K562 (cell line): ENCODE results near the gene ARHGEF12. TPM values are rescaled to one million over a fixed set of nuclear protein-coding genes. Genes with fewer than 3 reads are reported as not detected.

Source experiments
- ATAC-seq: fragments of 200-7000 bp; cut with Tn5 transposase; 3 replicates; pipeline ENCODE4 v1.9.1; 2020; ENCODE audit warnings: moderate library complexity
- BruUV-seq: library from RNA; stranded (reverse); fragments of 400-500 nt; replicated peaks from 2 replicates; lab custom pipeline; 2021; lab: Mats Ljungman, UMichigan
- CTCF ChIA-PET: fragments of 300-600 bp; formaldehyde crosslinking; extraction: SDS; loops from one replicate; lab custom pipeline; 2021; ENCODE audit warnings: low intra/inter-chr PET ratio; lab: Yijun Ruan, JAX
- POLR2A ChIA-PET: fragments of 300-600, 350-650 bp; sonication (Branson Sonifier 250); formaldehyde crosslinking; extraction: SDS; loops from one replicate; lab custom pipeline; 2021; ENCODE audit warnings: antibody characterized with exemption, inconsistent platforms; lab: Yijun Ruan, JAX
- DNase-seq, 4 experiments: peaks; one replicate each; pipeline versions ENCODE4 v3.0.0 to v3.0.0-alpha.2; 2011 to 2018; ENCODE audit warnings: low spot score in 3 of 4, mixed read lengths in 3 of 4; ENCODE audit errors: extremely low read depth in 1 of 4
- FAIRE-seq: peaks from 2 replicates; lab custom pipeline; 2011; peaks lifted over from hg19 to GRCh38; lab: Jason Lieb, UNC
- H2AFZ ChIP-seq: 2 replicates; pipeline ENCODE4 v1.6.0; 2011; ENCODE audit warnings: low read depth, low read length, control low read depth, inconsistent platforms
- H3K27ac ChIP-seq: fragments of 200-600 bp; 3 replicates; pipeline ENCODE4 v1.8.0; 2011; ENCODE audit warnings: low read depth, mild to moderate bottlenecking, control low read depth, inconsistent platforms, low read length, moderate library complexity, mixed read lengths; ENCODE audit errors: extremely low read depth
- H3K27me3 ChIP-seq, 2 experiments: fragments of 300-600 bp in 1 of 2; 2 replicates in 1 of 2; 3 replicates in 1 of 2; pipeline versions ENCODE4 v1.6.0 to v1.8.0; 2011; ENCODE audit warnings: inconsistent platforms in 2 of 2, low read length in 2 of 2, mild to moderate bottlenecking in 1 of 2, mixed read lengths in 1 of 2, moderate library complexity in 1 of 2; ENCODE audit not compliant: control insufficient read depth in 2 of 2, insufficient read depth in 2 of 2
- H3K36me3 ChIP-seq: fragments of 300-600 bp; 3 replicates; pipeline ENCODE4 v1.8.0; 2011; ENCODE audit warnings: mild to moderate bottlenecking, low read length, inconsistent platforms; ENCODE audit not compliant: control insufficient read depth, insufficient read depth
- H3K4me1 ChIP-seq, 2 experiments: fragments of 200-600 bp in 1 of 2; replicated peaks in 1 of 2; 2 replicates in 1 of 2; 3 replicates in 1 of 2; pipeline versions ENCODE4 v1.5.1 to v1.8.0; 2011; ENCODE audit warnings: inconsistent platforms in 2 of 2, low read length in 2 of 2, mild to moderate bottlenecking in 1 of 2, mixed read lengths in 1 of 2, moderate library complexity in 1 of 2; ENCODE audit not compliant: control insufficient read depth in 2 of 2, insufficient read depth in 2 of 2
- H3K4me2 ChIP-seq: 2 replicates; pipeline ENCODE4 v1.6.1; 2011; ENCODE audit warnings: low read length, control low read depth, inconsistent platforms, mixed read lengths; ENCODE audit not compliant: insufficient read depth
- H3K4me3 ChIP-seq: fragments of 200-600 bp; sonication (generic), shearing (Covaris generic); 2 replicates; pipeline ENCODE4 v1.5.1; 2016; ENCODE audit warnings: control low read depth, inconsistent platforms
- H3K79me2 ChIP-seq: fragments of 200-600 bp; 3 replicates; pipeline ENCODE4 v1.8.0; 2011; ENCODE audit warnings: low read length, inconsistent platforms; ENCODE audit not compliant: control insufficient read depth, insufficient read depth
- H3K9ac ChIP-seq, 2 experiments: 2 replicates each; pipeline versions ENCODE4 v1.6.0 to v1.6.1; 2011; ENCODE audit warnings: low read depth in 2 of 2, low read length in 2 of 2, control low read depth in 1 of 2, inconsistent platforms in 1 of 2, mild to moderate bottlenecking in 1 of 2, mixed read lengths in 1 of 2; ENCODE audit not compliant: insufficient read depth in 1 of 2
- H3K9me1 ChIP-seq: one replicate; pipeline ENCODE4 v1.6.0; 2011; ENCODE audit warnings: inconsistent platforms, mild to moderate bottlenecking, low read length, moderate library complexity; ENCODE audit not compliant: control insufficient read depth, insufficient read depth
- H3K9me3 ChIP-seq: replicated peaks from 2 replicates; pipeline ENCODE4 v1.5.1; 2011; ENCODE audit warnings: low read depth, low read length, inconsistent platforms; ENCODE audit not compliant: control insufficient read depth, insufficient read depth
- H4K20me1 ChIP-seq: replicated peaks from 2 replicates; pipeline ENCODE4 v1.6.1; 2011; ENCODE audit warnings: low read length, inconsistent platforms, mixed read lengths; ENCODE audit not compliant: control insufficient read depth, insufficient read depth
- ARID2 ChIP-seq: fragments of 450-650 bp; IDR thresholded peaks from 2 replicates; pipeline ENCODE4 v1.6.1; 2017; ENCODE audit warnings: antibody characterized with exemption, mild to moderate bottlenecking
- CTCFL ChIP-seq: IDR thresholded peaks from 2 replicates; pipeline ENCODE4 v1.6.1; 2011; ENCODE audit warnings: borderline replicate concordance, low read depth, mild to moderate bottlenecking, moderate library complexity, low read length; ENCODE audit not compliant: insufficient read depth, poor library complexity, severe bottlenecking
- KLF16 ChIP-seq: IDR thresholded peaks from 2 replicates; pipeline ENCODE4 v1.6.1; 2016; ENCODE audit warnings: antibody characterized with exemption
- PHB ChIP-seq: fragments of 250-450 bp; sonication (Bioruptor Pico); IDR thresholded peaks from 2 replicates; pipeline ENCODE4 v1.5.0; 2021
- XRCC5 ChIP-seq: fragments of 200-400 bp; formaldehyde crosslinking; IDR thresholded peaks from 2 replicates; pipeline ENCODE4 v1.6.1; 2017; ENCODE audit warnings: low read depth, mild to moderate bottlenecking, low read length
- ZBTB9 ChIP-seq: fragments of 450-650 bp; formaldehyde crosslinking; IDR thresholded peaks from 2 replicates; pipeline ENCODE4 v1.4.0; 2020; ENCODE audit warnings: mild to moderate bottlenecking, moderate library complexity
- ZNF764 ChIP-seq: fragments of 250-450 bp; sonication (Bioruptor Pico); IDR thresholded peaks from 2 replicates; pipeline ENCODE4 v1.4.0; 2020; ENCODE audit warnings: low read depth, mild to moderate bottlenecking, moderate library complexity
- WGBS: fragments of 100-300 bp; shearing (Covaris generic); methylation state at CpG from one replicate; pipeline ENCODE4 v1.1.6; 2016; ENCODE audit warnings: low coverage, mixed read lengths; ENCODE audit not compliant: insufficient coverage; ENCODE audit errors: missing lambda C conversion rate; 5-methylcytosine and 5-hydroxymethylcytosine counted together
- in situ Hi-C: fragments of 300-500 bp; cut with MboI; formaldehyde crosslinking; loops from 4 replicates; pipeline ENCODE4 v1.15.0; 2018; ENCODE audit warnings: inconsistent platforms, mixed read lengths
- intact Hi-C: fragments of 100-400 bp; cut with micrococcal nuclease; formaldehyde crosslinking; loops from 2 replicates; pipeline ENCODE4 v1.14.2; 2022
- polyA plus RNA-seq, 8 experiments: library from polyadenylated mRNA; depleted of rRNA in 4 of 8; stranded (reverse) in 5 of 8; unstranded in 3 of 8; fragments of >200 nt; fragmentation: Nextera tagmentation in 2 of 8; fragmentation: Illumina TruSeq in 1 of 8; extraction: Ambion mirVana in 2 of 8; extraction: Trizol in 1 of 8; gene quantifications; 2 replicates each; pipeline versions ENCODE4 v1.2.1 to v1.2.3, GENCODE V29; 2011 to 2014; ENCODE audit warnings: inconsistent platforms in 1 of 8, missing spikeins in 1 of 8
- total RNA-seq, 7 experiments: library from RNA; depleted of rRNA in 6 of 7; stranded (reverse); fragments of >200 nt in 6 of 7; fragmentation: Illumina TruSeq in 2 of 7; extraction: Trizol in 2 of 7; gene quantifications; 2 replicates each; pipeline versions ENCODE4 v1.2.1 to v1.2.3, GENCODE V29; 2011 to 2021; ENCODE audit warnings: low replicate concordance in 1 of 7

The ARHGEF12 gene
- total and polyA plus RNA-seq, 9 of the 15 experiments (the other 6 are each of a cell fraction or from before 2014, with no cell fraction given): 3.5 to 51.7 (median 29.5) TPM

- TF ChIP-seq ZBTB9 (no peak), PHB (no peak)
These were observed 34.0 kb upstream of the ARHGEF12 start (continued) for GRCh38 chr11:120302001-120302805.

- Histone ChIP-seq H3K36me3 (no peaks in the 10 kb centered on the region), H3K27ac (no peak overlapping the region), H3K9me1 (no peaks in the 10 kb centered on the region), H3K9ac (no peak overlapping the region), H3K4me1 (no peaks in the 10 kb centered on the region; a peak in 2 of 5 replicates), H3K9me3 (no peaks in the 10 kb centered on the region), H2AFZ (no peak overlapping the region), H3K4me3 (no peak overlapping the region), H3K79me2 (no peaks in the 10 kb centered on the region), H4K20me1 (peaks cover 22% of the 10 kb centered on the region; the same call in 1 of the 2 replicates), H3K4me2 (no peak overlapping the region), H3K27me3 (peaks cover 14 to 53% of the 10 kb centered on the region in 2 experiments; a peak in 4 of 5 replicates)
- DNase-seq (peak; percentile 81 to 87 (median 86)), ATAC-seq (peak; percentile 94), FAIRE-seq (peak; percentile 99)
- WGBS: 0% methylated on average over 3 of the region's 3 CpGs
- in situ Hi-C loops (loop anchor here (5.0 kb wide), 1 partner anchor 131 kb away; no protein-coding TSS in a partner anchor), intact Hi-C loops (loop anchor here (1.0 to 10.0 kb wide), 3 partner anchors 68 to 638 kb away; no protein-coding TSS in a partner anchor)
- BruUV-seq: no TSS peak
- ChIA-PET CTCF (interaction anchor here (0.7 to 4.4 kb wide), 7 partner anchors 12 to 131 kb away, joined by 3 to 43 read pairs (median 3); partner anchors contain the start of gene POU2F3), POLR2A (interaction anchor here (0.7 to 1.9 kb wide), 8 partner anchors 9 to 77 kb away, joined by 3 to 7 read pairs (median 4); no protein-coding TSS in a partner anchor)
- peak; percentile 90 for TF ChIP-seq ZNF764 (CRISPR knock-in tag)
- peak; percentile 9; the same call in 1 of the 2 replicates for TF ChIP-seq ARID2
- TF ChIP-seq XRCC5: peak; percentile 32; the same call in 1 of the 2 replicates
- 0 out of 2 replicates have a peak, but pooled peaks have one; percentile 30 for TF ChIP-seq KLF16
- TF ChIP-seq CTCFL: peak; percentile 52
These were observed 33.1 kb upstream of the ARHGEF12 start for GRCh38 chr11:120303004-120303637.
